ENCODE results near the gene SLCO4A1. TPM values are rescaled to one million over a fixed set of nuclear protein-coding genes. Genes with fewer than 3 reads are reported as not detected.

The SLCO4A1 gene
- total RNA-seq, 5 donors from 2014 or later (not counting 1 experiment from before 2014, with no cell fraction given), result 0.98 to 7.2 (median 5.4) TPM

Other genes starting within 250 kb of the SLCO4A1 start
- 1 to 10 TPM; 4.3 to 6.8 (median 5.6) TPM for gene CABLES2, start 235.2 kb upstream of the SLCO4A1 start, total RNA-seq
- not detected for gene RBBP8NL, start 215.0 kb upstream of the SLCO4A1 start, total RNA-seq
- gene GATA5, start 166.5 kb upstream of the SLCO4A1 start, total RNA-seq, result not detected
- under 1 TPM in 3 of 5 donors, not detected in 2; 0.33 to 0.63 (median 0.53) TPM for gene NTSR1, start 66.3 kb downstream of the SLCO4A1 start, total RNA-seq
- 10 to 100 TPM in 3 of 5 donors, 1 to 10 TPM in 2; 8.6 to 13.9 (median 12.8) TPM for gene MRGBP, start 154.0 kb downstream of the SLCO4A1 start, total RNA-seq
- 10 to 100 TPM; 46.5 to 91.1 (median 83.0) TPM for gene OGFR, start 162.3 kb downstream of the SLCO4A1 start, total RNA-seq
- 1 to 10 TPM in 1 of 5 donors, under 1 TPM in 3, not detected in 1; 0.51 to 2.1 (median 0.75) TPM for gene COL9A3, start 174.5 kb downstream of the SLCO4A1 start, total RNA-seq
- 10 to 100 TPM in 2 of 5 donors, 1 to 10 TPM in 3; 5.0 to 12.7 (median 8.5) TPM for gene TCFL5, start 219.3 kb downstream of the SLCO4A1 start, total RNA-seq